Uterus (tissue), 4 donors: Measurements from ENCODE around the gene UBE2O. TPM values are rescaled to one million over a fixed set of nuclear protein-coding genes. Genes with fewer than 3 reads are reported as not detected.
A peak's percentile ranks its signal among the peaks of the same experiment; 100 is the strongest.

Experiments used
- DNase-seq, 2 donors: peaks; one replicate each; pipeline ENCODE4 v3.0.0-alpha.2; 2019 to 2020
- H3K27ac ChIP-seq, 2 donors: fragments of 200-600 bp; sonication (generic); 1 replicate in 1 of 2; 2 replicates in 1 of 2; pipeline ENCODE4 v1.5.1; 2016 to 2018
- H3K27me3 ChIP-seq, 2 donors: fragments of 200-600 bp; sonication (generic); one replicate each; pipeline ENCODE4 v1.5.1; 2018 to 2019; ENCODE audit warnings: control low read depth in 1 of 2
- H3K36me3 ChIP-seq, 2 donors: fragments of 200-600 bp; sonication (generic); one replicate each; pipeline ENCODE4 v1.5.1; 2019; ENCODE audit warnings: control low read depth in 1 of 2
- H3K4me1 ChIP-seq, 2 donors: fragments of 200-600 bp; sonication (generic); one replicate each; pipeline ENCODE4 v1.5.1; 2018 to 2019; ENCODE audit warnings: control low read depth in 1 of 2
- H3K4me3 ChIP-seq, 2 donors: fragments of 200-600 bp; sonication (generic); 1 replicate in 1 of 2; 2 replicates in 1 of 2; pipeline ENCODE4 v1.5.1; 2018 to 2019; ENCODE audit warnings: mild to moderate bottlenecking in 1 of 2
- H3K9me3 ChIP-seq, 2 donors: fragments of 200-600 bp; sonication (generic); one replicate each; pipeline ENCODE4 v1.5.1; 2019; ENCODE audit warnings: control low read depth in 1 of 2
- CTCF ChIP-seq, 4 experiments: fragments of 200-600 bp in 2 of 4; fragments of 450-650 bp in 2 of 4; sonication (generic) in 2 of 4; IDR thresholded peaks; one replicate each; pipeline ENCODE4 v1.5.1; 2016 to 2019; ENCODE audit warnings: antibody characterized with exemption in 4 of 4, mild to moderate bottlenecking in 2 of 4, moderate library complexity in 1 of 4
- POLR2A ChIP-seq, 2 donors: fragments of 450-650 bp; IDR thresholded peaks; one replicate each; pipeline ENCODE4 v1.6.1; 2016; ENCODE audit warnings: antibody characterized with exemption in 2 of 2, mild to moderate bottlenecking in 1 of 2, moderate library complexity in 1 of 2
- intact Hi-C: fragments of 100-400 bp; cut with DNase I; formaldehyde crosslinking; loops from one replicate; pipeline ENCODE4 v1.15.1; 2023; ENCODE audit warnings: low total_unique reads
- total RNA-seq, 4 donors: library from RNA; depleted of rRNA in 3 of 4; stranded (reverse); fragments of >200 nt in 3 of 4; gene quantifications; one replicate each; pipeline versions ENCODE4 v1.1.0 to v1.2.4, GENCODE V29; 2014 to 2023
- donor health status: DM: yes; HTN: yes; CAD: no.

UBE2O gene
- total RNA-seq, 4 donors from 2014 or later, result 5.0 to 31.5 (median 17.9) TPM

- H3K4me1 ChIP-seq, result peaks cover 0 to 5% of the 10 kb centered on the region in 2 donors
- H3K9me3 ChIP-seq, result no peaks in the 10 kb centered on the region
- TF ChIP-seq CTCF (IDR thresholded peaks at IDR 0.05) (no peak), POLR2A (IDR thresholded peaks at IDR 0.05) (no peak)
- intact Hi-C loops, result no loop called here
- peak; percentile 45 to 55 for DNase-seq
- H3K27ac ChIP-seq, result no peak overlapping the region
- H3K36me3 ChIP-seq, result no peaks in the 10 kb centered on the region
- H3K27me3 ChIP-seq, result no peaks in the 10 kb centered on the region
- no peak overlapping the region for H3K4me3 ChIP-seq
These were observed 38.3 kb downstream of the UBE2O start for GRCh38 chr17:76414334-76415295.

GRCh38 chr17:76411247-76411646 is 41.7 kb downstream of the UBE2O start:
- intact Hi-C loops, result no loop called here
- DNase-seq, result no peak
- Histone ChIP-seq H3K4me3 (no peak overlapping the region), H3K27me3 (no peaks in the 10 kb centered on the region), H3K27ac (no peak overlapping the region), H3K4me1 (peaks cover 0 to 3% of the 10 kb centered on the region in 2 donors), H3K9me3 (no peaks in the 10 kb centered on the region), H3K36me3 (no peaks in the 10 kb centered on the region)
- TF ChIP-seq POLR2A (IDR thresholded peaks at IDR 0.05) (no peak), CTCF (IDR thresholded peaks at IDR 0.05) (no peak)

GRCh38 chr17:76410328-76410965 is 42.5 kb downstream of the UBE2O start:
- intact Hi-C loops, result no loop called here
- H3K36me3 ChIP-seq, result no peaks in the 10 kb centered on the region
- H3K4me3 ChIP-seq, result no peak overlapping the region
- H3K9me3 ChIP-seq, result no peaks in the 10 kb centered on the region
- TF ChIP-seq CTCF (IDR thresholded peaks at IDR 0.05) (no peak), POLR2A (IDR thresholded peaks at IDR 0.05) (no peak)
- H3K27ac ChIP-seq, result no peak overlapping the region
- H3K27me3 ChIP-seq, result no peaks in the 10 kb centered on the region
- DNase-seq, result no peak
- H3K4me1 ChIP-seq, result peaks cover 0 to 3% of the 10 kb centered on the region in 2 donors

GRCh38 chr17:76408037-76408849 is 44.7 kb downstream of the UBE2O start:
- no peak for DNase-seq
- peak; percentile 46 to 58 (median 52) for TF ChIP-seq CTCF (IDR thresholded peaks at IDR 0.05)
- TF ChIP-seq POLR2A (IDR thresholded peaks at IDR 0.05), result no peak
- no peaks in the 10 kb centered on the region for H3K36me3 ChIP-seq
- no peaks in the 10 kb centered on the region for H3K4me1 ChIP-seq
- no peak overlapping the region for H3K27ac ChIP-seq
- intact Hi-C loops, result no loop called here
- no peak overlapping the region for H3K4me3 ChIP-seq
- H3K9me3 ChIP-seq, result no peaks in the 10 kb centered on the region
- no peaks in the 10 kb centered on the region for H3K27me3 ChIP-seq
